HFFc6 (cell line): ENCODE measurements around the gene SPDEF. TPM values are rescaled to one million over a fixed set of nuclear protein-coding genes. Genes with fewer than 3 reads are reported as not detected.

Source experiments
- DNase-seq: peaks from one replicate; pipeline ENCODE4 v3.0.0-alpha.2; 2018
- H3K27ac Mint-ChIP-seq: 2 replicates; pipeline ENCODE4 v1.8.0; 2020; ENCODE audit warnings: mild to moderate bottlenecking, mixed read lengths
- H3K27me3 Mint-ChIP-seq: 2 replicates; pipeline ENCODE4 v1.8.0; 2021; ENCODE audit warnings: mild to moderate bottlenecking, moderate library complexity, mixed read lengths; ENCODE audit not compliant: insufficient read depth
- H3K36me3 Mint-ChIP-seq: 2 replicates; pipeline ENCODE4 v1.8.0; 2021; ENCODE audit warnings: low read depth, mixed read lengths
- H3K4me1 Mint-ChIP-seq: 2 replicates; pipeline ENCODE4 v1.8.0; 2020; ENCODE audit warnings: low read depth, mixed read lengths
- H3K4me3 Mint-ChIP-seq: 2 replicates; pipeline ENCODE4 v1.8.0; 2020; ENCODE audit warnings: mild to moderate bottlenecking, moderate library complexity, mixed read lengths
- H3K9me3 Mint-ChIP-seq: 2 replicates; pipeline ENCODE4 v1.8.0; 2020; ENCODE audit warnings: mild to moderate bottlenecking, mixed read lengths
- total RNA-seq, 6 experiments: library from RNA; stranded (reverse); fragmentation: NEBNext Ultra II Directional; extraction: Animal tissue kit (Norgen Biotek cat#: 25700); gene quantifications; 2 replicates in 1 of 6; 3 replicates in 5 of 6; pipeline ENCODE4 v1.2.3, GENCODE V29; 2021
- TF ChIP-seq, protein P1 (sequence below): fragments of 200-600 bp; sonication (generic); IDR thresholded peaks from 2 replicates; pipeline ENCODE4 v1.5.0; 2021; ENCODE audit warnings: antibody characterized with exemption, mild to moderate bottlenecking

Gene SPDEF
- total RNA-seq, 6 experiments from 2014 or later: not detected

DNA sequence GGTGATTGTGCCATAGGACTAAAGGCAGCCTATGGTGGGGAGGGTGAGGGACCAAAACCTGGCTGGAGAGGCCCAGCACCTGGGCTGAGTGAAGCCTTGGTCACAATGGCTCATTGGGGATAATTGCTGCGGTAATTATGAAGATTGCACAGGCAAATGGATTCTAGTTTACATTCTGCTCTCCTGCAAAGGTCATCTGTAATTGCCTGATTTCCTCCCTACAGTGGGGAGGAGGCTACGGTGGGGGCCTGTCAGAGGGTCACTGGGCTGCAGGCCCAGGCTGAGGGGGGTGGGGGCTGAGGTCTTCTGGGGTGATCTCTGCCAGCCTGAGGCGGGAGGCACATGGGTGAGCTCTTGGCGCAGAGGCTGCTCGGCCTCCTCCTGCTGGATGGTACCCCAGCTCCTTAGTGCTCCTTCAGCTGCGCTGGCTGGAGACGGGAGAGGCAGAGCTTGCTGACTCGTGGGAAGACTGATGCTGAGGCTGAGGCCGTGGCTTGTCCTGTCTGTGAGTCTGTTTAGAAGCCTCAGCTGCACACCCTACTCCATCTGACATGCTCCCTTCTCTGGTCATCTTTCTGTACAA lies 59.9 kb downstream of the SPDEF start:
- DNase-seq: no peak
- Mint-ChIP-seq H3K27me3 (peaks cover 38% of the 10 kb centered on the region), H3K4me3 (no peak overlapping the region), H3K4me1 (peaks cover 2% of the 10 kb centered on the region; the same call in 1 of the 2 replicates), H3K36me3 (peaks cover 5% of the 10 kb centered on the region), H3K27ac (no peak overlapping the region), H3K9me3 (peaks cover 15% of the 10 kb centered on the region)
- TF ChIP-seq, protein P1, sequence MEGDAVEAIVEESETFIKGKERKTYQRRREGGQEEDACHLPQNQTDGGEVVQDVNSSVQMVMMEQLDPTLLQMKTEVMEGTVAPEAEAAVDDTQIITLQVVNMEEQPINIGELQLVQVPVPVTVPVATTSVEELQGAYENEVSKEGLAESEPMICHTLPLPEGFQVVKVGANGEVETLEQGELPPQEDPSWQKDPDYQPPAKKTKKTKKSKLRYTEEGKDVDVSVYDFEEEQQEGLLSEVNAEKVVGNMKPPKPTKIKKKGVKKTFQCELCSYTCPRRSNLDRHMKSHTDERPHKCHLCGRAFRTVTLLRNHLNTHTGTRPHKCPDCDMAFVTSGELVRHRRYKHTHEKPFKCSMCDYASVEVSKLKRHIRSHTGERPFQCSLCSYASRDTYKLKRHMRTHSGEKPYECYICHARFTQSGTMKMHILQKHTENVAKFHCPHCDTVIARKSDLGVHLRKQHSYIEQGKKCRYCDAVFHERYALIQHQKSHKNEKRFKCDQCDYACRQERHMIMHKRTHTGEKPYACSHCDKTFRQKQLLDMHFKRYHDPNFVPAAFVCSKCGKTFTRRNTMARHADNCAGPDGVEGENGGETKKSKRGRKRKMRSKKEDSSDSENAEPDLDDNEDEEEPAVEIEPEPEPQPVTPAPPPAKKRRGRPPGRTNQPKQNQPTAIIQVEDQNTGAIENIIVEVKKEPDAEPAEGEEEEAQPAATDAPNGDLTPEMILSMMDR: no peak

DNA sequence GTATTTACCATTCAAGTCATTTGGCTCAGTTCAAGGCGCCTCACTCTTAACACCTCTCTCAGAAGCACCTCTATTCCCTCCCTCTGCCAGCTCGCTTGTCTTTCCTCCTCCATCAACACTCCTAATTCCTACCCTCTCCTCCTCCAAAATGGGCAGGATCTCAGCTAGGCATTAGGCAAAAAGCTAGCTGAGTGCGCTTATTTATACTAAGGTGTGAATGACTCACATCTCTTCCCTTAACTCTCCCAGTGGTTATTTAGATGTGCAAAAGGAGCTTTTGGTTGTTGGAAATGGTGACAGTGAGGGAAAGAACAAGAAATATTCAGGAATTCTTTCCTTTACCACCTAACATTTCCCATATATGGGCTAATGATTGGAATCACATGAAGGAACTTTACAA lies 61.2 kb downstream of the SPDEF start:
- no peaks in the 10 kb centered on the region for H3K36me3 Mint-ChIP-seq
- no peak overlapping the region for H3K27ac Mint-ChIP-seq

DNA sequence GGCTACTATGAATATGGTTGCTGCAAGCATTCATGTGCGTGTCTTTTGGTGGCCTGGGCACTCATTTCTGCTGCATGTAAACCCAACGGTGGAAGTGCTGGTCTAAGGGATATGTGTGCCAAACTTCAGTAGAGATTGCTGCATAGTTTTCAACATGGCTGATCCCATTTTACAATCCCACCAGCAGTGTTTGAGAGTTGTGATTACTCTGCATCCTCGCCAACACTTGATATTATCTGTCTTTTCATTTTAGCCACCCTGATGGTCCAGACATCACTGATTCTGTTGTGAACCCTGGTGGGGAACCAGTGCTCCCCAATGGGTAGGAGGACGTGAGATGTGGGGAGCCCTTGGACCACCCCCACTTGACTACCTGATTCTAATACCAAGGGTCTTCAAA lies 62.8 kb downstream of the SPDEF start:
- Mint-ChIP-seq H3K4me1 (peaks cover 5% of the 10 kb centered on the region; the same call in 1 of the 2 replicates), H3K36me3 (no peaks in the 10 kb centered on the region), H3K27ac (no peak overlapping the region), H3K9me3 (no peaks in the 10 kb centered on the region), H3K4me3 (no peak overlapping the region), H3K27me3 (peaks cover 35% of the 10 kb centered on the region)
- DNase-seq: no peak
- TF ChIP-seq, protein P1: no peak

More for the DNA sequence above, 61.2 kb downstream of the SPDEF start:
- no peak for DNase-seq
- H3K4me3 Mint-ChIP-seq: no peak overlapping the region
- TF ChIP-seq, protein P1: no peak
- peaks cover 3% of the 10 kb centered on the region; the same call in 1 of the 2 replicates for H3K9me3 Mint-ChIP-seq
- H3K4me1 Mint-ChIP-seq: peaks cover 5% of the 10 kb centered on the region; the same call in 1 of the 2 replicates
- H3K27me3 Mint-ChIP-seq: peaks cover 39% of the 10 kb centered on the region

DNA sequence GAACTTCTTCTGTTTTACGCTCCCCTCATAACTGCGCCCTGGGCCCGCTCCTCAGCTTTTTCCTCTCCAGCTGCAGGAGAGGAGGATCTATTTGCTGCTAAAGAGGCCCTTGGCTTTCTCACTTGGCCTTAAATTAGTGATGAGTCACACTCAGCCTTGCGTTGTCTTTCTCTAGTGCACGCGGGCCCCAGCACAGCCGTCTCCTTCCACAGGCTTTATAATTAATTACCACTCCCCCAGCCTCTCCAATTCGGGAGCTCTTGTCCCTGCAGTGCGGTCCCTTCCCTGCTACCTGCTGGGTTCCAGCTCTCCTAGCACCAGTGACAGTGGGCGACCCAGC lies 65.1 kb downstream of the SPDEF start:
- H3K36me3 Mint-ChIP-seq: no peaks in the 10 kb centered on the region
- no peak overlapping the region for H3K4me3 Mint-ChIP-seq
- DNase-seq: no peak
- TF ChIP-seq, protein P1: no peak
- peaks cover 35% of the 10 kb centered on the region for H3K27me3 Mint-ChIP-seq
- no peak overlapping the region for H3K27ac Mint-ChIP-seq
- no peaks in the 10 kb centered on the region for H3K9me3 Mint-ChIP-seq
- H3K4me1 Mint-ChIP-seq: peaks cover 5% of the 10 kb centered on the region; the same call in 1 of the 2 replicates

DNA sequence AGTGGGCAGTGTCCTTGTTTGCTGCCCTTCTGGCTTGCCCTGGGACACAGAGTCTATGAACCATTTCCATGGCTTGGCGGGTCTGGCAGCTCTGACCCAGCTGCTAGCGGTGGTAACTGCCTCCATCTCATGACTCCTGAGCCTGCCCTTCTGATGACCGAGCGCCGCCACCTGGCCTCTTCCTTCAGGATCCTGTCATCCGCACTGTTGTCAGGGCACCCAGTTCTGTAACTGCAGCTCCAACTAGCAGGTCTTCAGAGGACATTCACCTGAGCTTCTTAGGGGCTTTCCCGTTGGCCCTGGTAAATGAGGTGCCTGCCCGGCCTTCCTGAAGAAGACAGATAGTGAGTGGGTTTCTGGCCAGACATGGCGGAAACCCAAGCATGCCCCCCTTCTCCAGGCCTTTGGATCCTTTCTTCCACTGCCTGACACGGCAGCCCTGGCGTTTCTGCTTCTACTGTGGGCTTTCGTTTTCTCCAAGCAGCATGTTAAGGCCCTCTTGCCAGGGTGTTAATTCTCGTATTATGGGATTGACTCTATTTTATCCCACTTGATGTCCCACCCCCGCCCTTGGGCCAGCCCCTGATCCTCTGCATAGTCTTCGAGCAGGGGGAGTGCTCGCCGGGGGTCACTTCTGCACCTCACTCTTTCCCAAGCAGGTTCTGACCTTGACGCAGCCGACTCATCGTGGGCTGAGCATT lies 65.6 kb downstream of the SPDEF start:
- Mint-ChIP-seq H3K9me3 (no peaks in the 10 kb centered on the region), H3K27ac (no peak overlapping the region), H3K4me1 (peaks cover 5% of the 10 kb centered on the region; the same call in 1 of the 2 replicates), H3K36me3 (no peaks in the 10 kb centered on the region), H3K27me3 (peaks cover 35% of the 10 kb centered on the region), H3K4me3 (no peak overlapping the region)
- TF ChIP-seq, protein P1: no peak
- DNase-seq: no peak
